ENCODE data around the gene ANXA2R.

- no peak for TF ChIP-seq HDGF (IDR thresholded peaks at IDR 0.05; ENCODE audit: borderline replicate concordance)
- no peak for TF ChIP-seq FOXM1 (IDR thresholded peaks at IDR 0.05; ENCODE audit: borderline replicate concordance)
- no peak for TF ChIP-seq ARNT (IDR thresholded peaks at IDR 0.05)
- TF ChIP-seq FOXA1 (IDR thresholded peaks at IDR 0.05) = no peak
- no peak for TF ChIP-seq SUZ12 (IDR thresholded peaks at IDR 0.05)
- no peak for TF ChIP-seq FOXK2 (IDR thresholded peaks at IDR 0.05)
- TF ChIP-seq LEF1 (IDR thresholded peaks at IDR 0.05; ENCODE audit: borderline replicate concordance) = no peak
- TF ChIP-seq, protein P1, sequence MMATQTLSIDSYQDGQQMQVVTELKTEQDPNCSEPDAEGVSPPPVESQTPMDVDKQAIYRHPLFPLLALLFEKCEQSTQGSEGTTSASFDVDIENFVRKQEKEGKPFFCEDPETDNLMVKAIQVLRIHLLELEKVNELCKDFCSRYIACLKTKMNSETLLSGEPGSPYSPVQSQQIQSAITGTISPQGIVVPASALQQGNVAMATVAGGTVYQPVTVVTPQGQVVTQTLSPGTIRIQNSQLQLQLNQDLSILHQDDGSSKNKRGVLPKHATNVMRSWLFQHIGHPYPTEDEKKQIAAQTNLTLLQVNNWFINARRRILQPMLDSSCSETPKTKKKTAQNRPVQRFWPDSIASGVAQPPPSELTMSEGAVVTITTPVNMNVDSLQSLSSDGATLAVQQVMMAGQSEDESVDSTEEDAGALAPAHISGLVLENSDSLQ (IDR thresholded peaks at IDR 0.05) = no peak
- no peak for TF ChIP-seq SP1 (IDR thresholded peaks at IDR 0.05)
- no peak for TF ChIP-seq CTBP1 (IDR thresholded peaks at IDR 0.05; ENCODE audit: borderline replicate concordance)
Measured at GRCh38 chr5:43006424-43007202, 33.5 kb downstream of the ANXA2R start.
